HepG2 (cell line): Measurements from ENCODE around the gene IGF2. TPM values are rescaled to one million over a fixed set of nuclear protein-coding genes. Genes with fewer than 3 reads are reported as not detected.

Experiments used
- AKAP8 ChIP-seq: sonication (generic); formaldehyde crosslinking; IDR thresholded peaks from 2 replicates; pipeline ENCODE4 v1.5.1; 2020; ENCODE audit warnings: mild to moderate bottlenecking, missing genetic modification reagents
- ATF7-NPFF ChIP-seq: sonication (generic); formaldehyde crosslinking; IDR thresholded peaks from 2 replicates; pipeline ENCODE4 v1.8.1; 2023; ENCODE audit warnings: mild to moderate bottlenecking, low read depth, missing genetic modification reagents, moderate library complexity
- DMTF1 ChIP-seq: sonication (generic); formaldehyde crosslinking; IDR thresholded peaks from 2 replicates; pipeline ENCODE4 v1.4.0; 2020; ENCODE audit warnings: mild to moderate bottlenecking, missing genetic modification reagents
- FOXC1 ChIP-seq: sonication (generic); formaldehyde crosslinking; IDR thresholded peaks from 2 replicates; pipeline ENCODE4 v1.8.0; 2022; ENCODE audit warnings: mild to moderate bottlenecking, missing genetic modification reagents, borderline replicate concordance
- HNRNPL ChIP-seq: fragments of 200-400 bp; formaldehyde crosslinking; IDR thresholded peaks from 2 replicates; pipeline ENCODE4 v1.6.1; 2017; ENCODE audit warnings: mild to moderate bottlenecking, low read depth, low read length
- PAXIP1 ChIP-seq: sonication (generic); formaldehyde crosslinking; conservative IDR thresholded peaks from 2 replicates; pipeline ENCODE4 v1.4.0; 2020; ENCODE audit warnings: mild to moderate bottlenecking, missing genetic modification reagents, moderate library complexity
- REL ChIP-seq: sonication (generic); formaldehyde crosslinking; conservative IDR thresholded peaks from 2 replicates; pipeline ENCODE4 v1.8.0; 2022; ENCODE audit warnings: mild to moderate bottlenecking, missing genetic modification reagents, moderate library complexity
- SKIL ChIP-seq: sonication (generic); formaldehyde crosslinking; IDR thresholded peaks from 2 replicates; pipeline ENCODE4 v1.8.0; 2022; ENCODE audit warnings: missing genetic modification reagents, mild to moderate bottlenecking, moderate library complexity, borderline replicate concordance
- SNRNP70 ChIP-seq: fragments of 200-400 bp; formaldehyde crosslinking; IDR thresholded peaks from 2 replicates; pipeline ENCODE4 v1.6.1; 2017; ENCODE audit warnings: mild to moderate bottlenecking, low read depth, low read length, moderate library complexity
- SP5 ChIP-seq: IDR thresholded peaks from 2 replicates; pipeline ENCODE4 v1.6.1; 2016; ENCODE audit warnings: low read depth, borderline replicate concordance
- UBTF ChIP-seq: sonication (generic); formaldehyde crosslinking; IDR thresholded peaks from 2 replicates; pipeline ENCODE4 v1.4.0; 2020; ENCODE audit warnings: mild to moderate bottlenecking, missing genetic modification reagents
- ZNF225 ChIP-seq: sonication (generic); formaldehyde crosslinking; IDR thresholded peaks from 2 replicates; pipeline ENCODE4 v1.4.0; 2020; ENCODE audit warnings: mild to moderate bottlenecking, missing genetic modification reagents
- ZNF263 ChIP-seq: sonication (generic); formaldehyde crosslinking; IDR thresholded peaks from 2 replicates; pipeline ENCODE4 v1.4.0; 2020; ENCODE audit warnings: missing genetic modification reagents
- ZNF337 ChIP-seq: sonication (generic); formaldehyde crosslinking; IDR thresholded peaks from 2 replicates; pipeline ENCODE4 v1.5.1; 2020; ENCODE audit warnings: missing genetic modification reagents, low read depth, mild to moderate bottlenecking, borderline replicate concordance
- ZNF350 ChIP-seq: sonication (generic); formaldehyde crosslinking; IDR thresholded peaks from 2 replicates; pipeline ENCODE4 v1.4.0; 2020; ENCODE audit warnings: mild to moderate bottlenecking, low read depth, missing genetic modification reagents, borderline replicate concordance
- ZNF7 ChIP-seq: IDR thresholded peaks from 2 replicates; pipeline ENCODE4 v1.6.1; 2016; ENCODE audit warnings: missing biosample characterization, missing genetic modification reagents
- ZNF788 ChIP-seq: sonication (generic); formaldehyde crosslinking; IDR thresholded peaks from 2 replicates; pipeline ENCODE4 v1.5.0; 2020; ENCODE audit warnings: mild to moderate bottlenecking, missing genetic modification reagents, borderline replicate concordance
- ZNF841 ChIP-seq: sonication (generic); formaldehyde crosslinking; IDR thresholded peaks from 2 replicates; pipeline ENCODE4 v1.8.1; 2023; ENCODE audit warnings: missing genetic modification reagents, borderline replicate concordance
- ZSCAN31 ChIP-seq: sonication (generic); formaldehyde crosslinking; IDR thresholded peaks from 2 replicates; pipeline ENCODE4 v1.5.0; 2020; ENCODE audit warnings: low read depth, mild to moderate bottlenecking, missing genetic modification reagents
- polyA plus RNA-seq, 8 experiments: library from polyadenylated mRNA; depleted of rRNA in 3 of 8; stranded (reverse) in 7 of 8; unstranded in 1 of 8; fragments of >200 nt; fragmentation: Illumina TruSeq in 4 of 8; extraction: Trizol in 4 of 8; gene quantifications; 2 replicates each; pipeline versions ENCODE4 v1.2.1 to v1.2.3, GENCODE V29; 2011 to 2016; ENCODE audit warnings: low read depth in 4 of 8, missing spikeins in 1 of 8, mixed read lengths in 1 of 8; ENCODE audit not compliant: insufficient read depth in 1 of 8
- total RNA-seq, 5 experiments: library from RNA; depleted of rRNA; stranded (reverse); fragments of >200 nt; fragmentation: Illumina TruSeq; extraction: Trizol; gene quantifications; 2 replicates each; pipeline ENCODE4 v1.2.3, GENCODE V29; 2016; ENCODE audit warnings: low read depth in 1 of 5

The IGF2 gene
- total and polyA plus RNA-seq, 2 of the 13 experiments (the other 11 are each of a cell fraction or from before 2014, with no cell fraction given): 79.1 to 254 TPM

- TF ChIP-seq ZNF788 (peak; percentile 6; the same call in 1 of the 2 replicates), SKIL (0 out of 2 replicates have a peak, but pooled peaks have one; percentile 10), FOXC1 (CRISPR knock-in tag) (no peak), DMTF1 (0 out of 2 replicates have a peak, but pooled peaks have one; percentile 26), ATF7-NPFF (no peak; the same call in 1 of the 2 replicates), ZNF225 (CRISPR knock-in tag) (no peak), REL (CRISPR knock-in tag) (0 out of 2 replicates have a peak, but pooled peaks have one; percentile 15), SNRNP70 (no peak), UBTF (CRISPR knock-in tag) (no peak), ZNF263 (peak; percentile 10; the same call in 1 of the 2 replicates), ZNF7 (CRISPR knock-in tag) (no peak), ZSCAN31 (CRISPR knock-in tag) (peak; percentile 67; the same call in 1 of the 2 replicates), AKAP8 (CRISPR knock-in tag) (peak; percentile 99), SP5 (CRISPR knock-in tag) (0 out of 2 replicates have a peak, but pooled peaks have one; percentile 4), ZNF337 (CRISPR knock-in tag) (no peak), PAXIP1 (CRISPR knock-in tag) (no peak), ZNF350 (CRISPR knock-in tag) (no peak), ZNF841 (CRISPR knock-in tag) (peak; percentile 82), HNRNPL (peak; percentile 51; the same call in 1 of the 2 replicates)
These were observed 4.1 kb downstream of the IGF2 start (continued) for GRCh38 chr11:2135018-2135569.
